OCI-LY3 (cell line): ENCODE measurements around the gene NPPA.

Experiments used
- H2AFZ ChIP-seq: fragments of 200-600, 300-600 bp; shearing (Covaris generic); 2 replicates; pipeline ENCODE4 v1.6.0; 2014; ENCODE audit warnings: antibody characterized with exemption, low read depth, low read length
- H3K27ac ChIP-seq: fragments of 200-600, 300-600 bp; sonication (generic); 2 replicates; pipeline ENCODE4 v1.5.1; 2014; ENCODE audit warnings: mild to moderate bottlenecking, low read length, moderate library complexity, mixed read lengths
- H3K27me3 ChIP-seq: fragments of 200-600, 300-600 bp; sonication (generic); 2 replicates; pipeline ENCODE4 v1.6.1; 2014; ENCODE audit warnings: low read depth, low read length, mixed read lengths
- H3K36me3 ChIP-seq: fragments of 200-600, 300-600 bp; sonication (generic); replicated peaks from 2 replicates; pipeline ENCODE3; 2014; ENCODE audit warnings: low read depth, low read length, mixed read lengths
- H3K4me1 ChIP-seq: fragments of 300-600, 200-600 bp; sonication (generic); 2 replicates; pipeline ENCODE4 v1.6.1; 2014; ENCODE audit warnings: low read length, mixed read lengths
- H3K4me2 ChIP-seq: fragments of 200-600, 300-600 bp; sonication (generic); 2 replicates; pipeline ENCODE4 v1.6.1; 2014; ENCODE audit warnings: low read length, mixed read lengths
- H3K4me3 ChIP-seq: fragments of 300-600, 200-600 bp; sonication (generic); 2 replicates; pipeline ENCODE4 v1.5.1; 2014; ENCODE audit warnings: antibody characterized with exemption, mild to moderate bottlenecking, low read length, moderate library complexity
- H3K79me2 ChIP-seq: fragments of 300-600, 200-600 bp; shearing (Covaris generic); 2 replicates; pipeline ENCODE4 v1.6.1; 2014; ENCODE audit warnings: mild to moderate bottlenecking, low read length, mixed read lengths
- H3K9ac ChIP-seq: fragments of 300-600, 200-600 bp; shearing (Covaris generic); 2 replicates; pipeline ENCODE4 v1.6.0; 2014; ENCODE audit warnings: mild to moderate bottlenecking, low read length, moderate library complexity
- H3K9me3 ChIP-seq: fragments of 200-600, 300-600 bp; shearing (Covaris generic); 2 replicates; pipeline ENCODE4 v1.6.1; 2014; ENCODE audit warnings: low read length, mixed read lengths; ENCODE audit not compliant: insufficient read depth
- H4K20me1 ChIP-seq: fragments of 200-600, 300-600 bp; sonication (generic); 2 replicates; pipeline ENCODE4 v1.6.1; 2016; ENCODE audit warnings: low read length, mixed read lengths; ENCODE audit not compliant: insufficient read depth
- CTCF ChIP-seq: fragments of 200-600, 300-600 bp; sonication (generic); IDR thresholded peaks from 2 replicates; pipeline ENCODE4 v1.5.1; 2014; ENCODE audit warnings: antibody characterized with exemption, low read length, low read depth
- EZH2phosphoT487 ChIP-seq: fragments of 200-600 bp; shearing (Covaris generic); IDR thresholded peaks from 2 replicates; pipeline ENCODE4 v1.6.1; 2018; ENCODE audit warnings: antibody characterized with exemption, mixed run types, low read depth

Gene NPPA

GRCh38 chr1:11833497-11833896 is 14.1 kb downstream of the NPPA start:
- Histone ChIP-seq H3K27ac (no peak overlapping the region), H3K79me2 (no peaks in the 10 kb centered on the region), H3K27me3 (no peaks in the 10 kb centered on the region), H4K20me1 (no peaks in the 10 kb centered on the region), H3K4me1 (no peaks in the 10 kb centered on the region), H3K4me3 (no peak overlapping the region), H3K36me3 (peaks cover 9% of the 10 kb centered on the region), H2AFZ (no peak overlapping the region), H3K4me2 (no peak overlapping the region), H3K9ac (no peak overlapping the region), H3K9me3 (no peaks in the 10 kb centered on the region)
- no peak for TF ChIP-seq EZH2phosphoT487
- no peak for TF ChIP-seq CTCF

- Histone ChIP-seq H3K36me3 (peaks cover 7% of the 10 kb centered on the region), H2AFZ (no peak overlapping the region), H4K20me1 (no peaks in the 10 kb centered on the region), H3K27ac (no peak overlapping the region), H3K9me3 (no peaks in the 10 kb centered on the region), H3K27me3 (no peaks in the 10 kb centered on the region), H3K4me3 (no peak overlapping the region), H3K79me2 (no peaks in the 10 kb centered on the region), H3K4me2 (no peak overlapping the region), H3K9ac (no peak overlapping the region), H3K4me1 (no peaks in the 10 kb centered on the region)
- TF ChIP-seq CTCF = no peak
- TF ChIP-seq EZH2phosphoT487 = no peak
Observed at GRCh38 chr1:11831945-11832725, 15.4 kb downstream of the NPPA start.

- no peak for TF ChIP-seq CTCF
- TF ChIP-seq EZH2phosphoT487 = no peak
- Histone ChIP-seq H3K9ac (no peak overlapping the region), H3K27ac (no peak overlapping the region), H3K36me3 (peaks cover 2% of the 10 kb centered on the region), H3K79me2 (no peaks in the 10 kb centered on the region), H3K4me3 (no peak overlapping the region), H3K27me3 (no peaks in the 10 kb centered on the region), H3K9me3 (no peaks in the 10 kb centered on the region), H3K4me2 (no peak overlapping the region), H4K20me1 (no peaks in the 10 kb centered on the region), H2AFZ (no peak overlapping the region), H3K4me1 (no peaks in the 10 kb centered on the region)
Observed at GRCh38 chr1:11828511-11828910, 19.1 kb downstream of the NPPA start.

- Histone ChIP-seq H2AFZ (no peak overlapping the region), H3K4me1 (no peaks in the 10 kb centered on the region), H3K27ac (no peak overlapping the region), H3K27me3 (no peaks in the 10 kb centered on the region), H3K9me3 (no peaks in the 10 kb centered on the region), H3K9ac (no peak overlapping the region), H3K4me2 (no peak overlapping the region), H4K20me1 (no peaks in the 10 kb centered on the region), H3K79me2 (no peaks in the 10 kb centered on the region), H3K4me3 (no peak overlapping the region), H3K36me3 (peaks cover 3% of the 10 kb centered on the region)
- TF ChIP-seq CTCF = no peak
- TF ChIP-seq EZH2phosphoT487 = no peak
Observed at GRCh38 chr1:11826946-11827345, 20.6 kb downstream of the NPPA start.
